ENCODE measurements around the gene SNHG17.

GRCh38 chr20:38447931-38448675, 13.0 kb upstream of the SNHG17 start:
- no peak for TF ChIP-seq CTCF (conservative IDR thresholded peaks at IDR 0.05)
- no peak for TF ChIP-seq ZFX (IDR thresholded peaks at IDR 0.05)
